Spleen (tissue), 11 donors: ENCODE measurements around the gene NEDD1. TPM values are rescaled to one million over a fixed set of nuclear protein-coding genes. Genes with fewer than 3 reads are reported as not detected.

ENCODE experiments used
- DNase-seq: peaks from one replicate; pipeline ENCODE4 v3.0.0-alpha.2; 2020
- H3K27ac ChIP-seq, 8 donors: fragments of 200-600 bp; sonication (generic) in 7 of 8; 1 replicate in 4 of 8; 2 replicates in 4 of 8; pipeline versions ENCODE4 v1.5.0 to v1.8.0; 2016 to 2021; ENCODE audit warnings: inconsistent platforms in 4 of 8, mild to moderate bottlenecking in 4 of 8, moderate library complexity in 1 of 8
- H3K27me3 ChIP-seq, 7 donors: fragments of 200-600 bp; sonication (generic) in 6 of 7; replicated peaks in 1 of 7; 1 replicate in 4 of 7; 2 replicates in 3 of 7; pipeline versions ENCODE4 v1.5.0 to v1.8.0; 2016 to 2021; ENCODE audit warnings: inconsistent platforms in 3 of 7, mild to moderate bottlenecking in 1 of 7
- H3K36me3 ChIP-seq, 6 donors: fragments of 200-600 bp; sonication (generic) in 5 of 6; 1 replicate in 4 of 6; 2 replicates in 2 of 6; pipeline versions ENCODE4 v1.5.0 to v1.8.0; 2016 to 2021; ENCODE audit warnings: inconsistent platforms in 2 of 6
- H3K4me1 ChIP-seq, 6 donors: fragments of 200-600 bp; sonication (generic) in 5 of 6; 1 replicate in 3 of 6; 2 replicates in 3 of 6; pipeline versions ENCODE4 v1.5.0 to v1.8.0; 2016 to 2021; ENCODE audit warnings: inconsistent platforms in 3 of 6
- H3K4me3 ChIP-seq, 8 donors: fragments of 200-600 bp; sonication (generic) in 7 of 8; 1 replicate in 4 of 8; 2 replicates in 4 of 8; pipeline versions ENCODE4 v1.5.0 to v1.8.0; 2016 to 2021; ENCODE audit warnings: inconsistent platforms in 4 of 8, mild to moderate bottlenecking in 4 of 8, moderate library complexity in 2 of 8
- H3K9me3 ChIP-seq, 8 donors: fragments of 200-600 bp; sonication (generic) in 7 of 8; 1 replicate in 4 of 8; 2 replicates in 4 of 8; pipeline versions ENCODE4 v1.5.0 to v1.8.0; 2016 to 2021; ENCODE audit warnings: inconsistent platforms in 4 of 8
- POLR2A ChIP-seq, 3 donors: fragments of 450-650 bp; IDR thresholded peaks; one replicate each; pipeline ENCODE4 v1.5.1; 2017; ENCODE audit warnings: antibody characterized with exemption in 3 of 3, mild to moderate bottlenecking in 1 of 3
- POLR2AphosphoS5 ChIP-seq, 3 donors: sonication (generic); formaldehyde crosslinking; IDR thresholded peaks; one replicate each; pipeline ENCODE4 v1.5.1; 2017; ENCODE audit warnings: antibody characterized with exemption in 3 of 3
- WGBS, 5 donors: extraction: QIAGEN DNeasy Blood & Tissue Kit in 3 of 5; methylation state at CpG; one replicate each; pipeline versions ENCODE4 v1.1.5 to v1.1.7; 2013 to 2018; 5-methylcytosine and 5-hydroxymethylcytosine counted together
- intact Hi-C: fragments of 100-400 bp; cut with DNase I; formaldehyde crosslinking; loops from one replicate; pipeline ENCODE4 v1.15.0; 2023; ENCODE audit warnings: low total_unique reads
- polyA plus RNA-seq, 3 donors: library from polyadenylated mRNA; stranded (reverse); fragments of 200-250 nt; gene quantifications; one replicate each; pipeline ENCODE4 v1.2.1, GENCODE V29; 2013
- total RNA-seq, 7 donors: library from RNA; depleted of rRNA in 3 of 7; stranded (reverse); fragments of >200 nt in 3 of 7; fragmentation: NEBNext Ultra II Directional in 4 of 7; extraction: Animal tissue kit (Norgen Biotek cat#: 25700) in 4 of 7; gene quantifications; one replicate each; pipeline versions ENCODE4 v1.1.0 to v1.2.1, GENCODE V29; 2016 to 2021
- TF ChIP-seq, protein P1 (sequence below), 11 experiments: fragments of 200-600 bp in 7 of 11; fragments of 450-650 bp in 4 of 11; sonication (generic) in 4 of 11; IDR thresholded peaks in 8 of 11; conservative IDR thresholded peaks in 3 of 11; 1 replicate in 7 of 11; 2 replicates in 4 of 11; pipeline versions ENCODE4 v1.4.0 to v1.8.0; 2016 to 2021; ENCODE audit warnings: antibody characterized with exemption in 11 of 11, inconsistent platforms in 4 of 11, mild to moderate bottlenecking in 1 of 11
- donor health status: healthy with polysubstance abuse.
- donor health status: DM: no; HTN: no; CAD: no; lungs with moderate emphysema.
- donor health status: DM: no; HTN: no; CAD: no.
- donor health status: Bipolar disorder and iron deficiency.
- donor health status: healthy.
- donor health status: DM: no; HTN: no; CAD: no.
- donor health status: DM: yes; HTN: yes; CAD: no.

Gene NEDD1
- total and polyA plus RNA-seq, 10 donors, result 6.0 to 35.2 (median 21.0) TPM

DNA sequence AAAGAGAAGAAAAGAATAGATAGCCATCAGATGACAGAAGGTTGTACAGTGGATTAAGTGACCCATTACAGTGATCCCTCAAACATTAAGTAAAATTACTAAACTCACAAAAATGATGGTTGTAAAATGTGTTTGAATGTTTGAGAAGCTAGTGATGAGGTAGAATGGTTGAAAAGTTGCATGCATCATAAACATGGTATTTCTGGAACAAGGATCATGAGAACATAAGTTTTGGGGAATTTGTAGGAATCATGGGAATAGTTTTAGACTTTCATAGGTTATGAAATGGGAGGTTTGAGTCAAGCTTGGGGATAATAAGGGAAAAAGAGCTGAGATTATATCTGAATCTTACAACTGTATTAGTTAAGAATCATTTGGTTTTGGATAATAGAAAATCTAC lies 34.1 kb upstream of the NEDD1 start:
- no peak for TF ChIP-seq POLR2A (IDR thresholded peaks at IDR 0.05)
- TF ChIP-seq, protein P1, sequence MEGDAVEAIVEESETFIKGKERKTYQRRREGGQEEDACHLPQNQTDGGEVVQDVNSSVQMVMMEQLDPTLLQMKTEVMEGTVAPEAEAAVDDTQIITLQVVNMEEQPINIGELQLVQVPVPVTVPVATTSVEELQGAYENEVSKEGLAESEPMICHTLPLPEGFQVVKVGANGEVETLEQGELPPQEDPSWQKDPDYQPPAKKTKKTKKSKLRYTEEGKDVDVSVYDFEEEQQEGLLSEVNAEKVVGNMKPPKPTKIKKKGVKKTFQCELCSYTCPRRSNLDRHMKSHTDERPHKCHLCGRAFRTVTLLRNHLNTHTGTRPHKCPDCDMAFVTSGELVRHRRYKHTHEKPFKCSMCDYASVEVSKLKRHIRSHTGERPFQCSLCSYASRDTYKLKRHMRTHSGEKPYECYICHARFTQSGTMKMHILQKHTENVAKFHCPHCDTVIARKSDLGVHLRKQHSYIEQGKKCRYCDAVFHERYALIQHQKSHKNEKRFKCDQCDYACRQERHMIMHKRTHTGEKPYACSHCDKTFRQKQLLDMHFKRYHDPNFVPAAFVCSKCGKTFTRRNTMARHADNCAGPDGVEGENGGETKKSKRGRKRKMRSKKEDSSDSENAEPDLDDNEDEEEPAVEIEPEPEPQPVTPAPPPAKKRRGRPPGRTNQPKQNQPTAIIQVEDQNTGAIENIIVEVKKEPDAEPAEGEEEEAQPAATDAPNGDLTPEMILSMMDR (IDR thresholded peaks at IDR 0.05 in 8 of 11, conservative IDR thresholded peaks at IDR 0.05 in 3 of 11), result no peak
- no peak for TF ChIP-seq POLR2AphosphoS5 (IDR thresholded peaks at IDR 0.05)
- Histone ChIP-seq H3K9me3 (peaks cover 0 to 9% (median 0%) of the 10 kb centered on the region in 8 donors), H3K36me3 (no peaks in the 10 kb centered on the region), H3K4me1 (no peaks in the 10 kb centered on the region), H3K4me3 (no peak overlapping the region), H3K27ac (no peak overlapping the region), H3K27me3 (no peaks in the 10 kb centered on the region)
- no peak for DNase-seq
- intact Hi-C loops, result no loop called here

DNA sequence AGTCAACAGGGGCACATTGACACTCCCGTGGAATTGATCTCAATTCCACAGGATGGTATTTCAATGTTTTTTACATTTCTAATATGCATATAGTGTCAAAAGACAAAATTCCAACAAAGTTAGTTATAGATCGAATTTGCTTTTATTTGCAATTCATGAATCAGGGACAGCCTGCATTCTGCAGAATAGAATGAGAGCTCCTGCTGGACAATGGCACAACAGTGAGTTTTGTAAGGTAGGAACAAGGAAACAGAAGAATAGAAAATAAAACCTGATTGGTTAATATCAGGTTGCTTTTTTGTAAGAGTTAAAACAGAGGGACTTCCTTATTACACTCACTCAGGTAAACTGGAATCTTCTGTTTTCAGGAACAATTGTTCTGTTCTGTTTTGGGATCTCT lies 32.8 kb upstream of the NEDD1 start:
- 87 to 98% (median 92%) methylated on average over 2 of the region's 2 CpGs for WGBS, 5 donors
- intact Hi-C loops, result no loop called here
- Histone ChIP-seq H3K4me3 (no peak overlapping the region), H3K36me3 (no peaks in the 10 kb centered on the region), H3K27me3 (no peaks in the 10 kb centered on the region), H3K27ac (no peak overlapping the region), H3K9me3 (peaks cover 0 to 9% (median 0%) of the 10 kb centered on the region in 8 donors), H3K4me1 (no peaks in the 10 kb centered on the region)
- no peak for DNase-seq
- no peak for TF ChIP-seq POLR2A (IDR thresholded peaks at IDR 0.05)
- no peak for TF ChIP-seq POLR2AphosphoS5 (IDR thresholded peaks at IDR 0.05)
- TF ChIP-seq, protein P1 (IDR thresholded peaks at IDR 0.05 in 8 of 11, conservative IDR thresholded peaks at IDR 0.05 in 3 of 11), result no peak

DNA sequence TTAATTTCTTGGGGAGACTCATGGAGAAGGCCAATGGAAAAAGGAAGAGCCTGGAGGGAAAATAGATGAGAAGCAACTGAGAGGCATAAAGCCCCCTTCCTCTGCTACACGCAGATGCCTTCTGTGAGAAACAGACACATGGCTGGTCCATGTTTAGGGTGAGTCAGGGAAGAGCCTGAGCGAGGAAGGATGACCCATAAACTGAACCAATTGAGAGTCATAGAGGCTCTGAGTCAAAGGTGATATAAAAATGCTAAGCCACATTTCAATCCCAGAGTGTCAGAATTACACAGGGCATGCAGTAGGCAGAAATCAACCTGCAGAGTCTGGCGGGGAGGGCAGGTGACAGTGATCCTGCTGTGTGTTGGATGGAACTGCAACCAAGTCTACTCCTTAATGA lies 30.1 kb upstream of the NEDD1 start:
- Histone ChIP-seq H3K4me3 (no peak overlapping the region), H3K9me3 (peaks cover 0 to 9% (median 0%) of the 10 kb centered on the region in 8 donors), H3K27ac (no peak overlapping the region), H3K4me1 (no peaks in the 10 kb centered on the region), H3K36me3 (no peaks in the 10 kb centered on the region), H3K27me3 (no peaks in the 10 kb centered on the region)
- no peak for TF ChIP-seq POLR2A (IDR thresholded peaks at IDR 0.05)
- TF ChIP-seq POLR2AphosphoS5 (IDR thresholded peaks at IDR 0.05), result no peak
- TF ChIP-seq, protein P1 (IDR thresholded peaks at IDR 0.05 in 8 of 11, conservative IDR thresholded peaks at IDR 0.05 in 3 of 11), result no peak
- intact Hi-C loops, result no loop called here
- WGBS, 5 donors, result 79 to 95% (median 85%) methylated on average over 3 of the region's 3 CpGs
- DNase-seq, result no peak

DNA sequence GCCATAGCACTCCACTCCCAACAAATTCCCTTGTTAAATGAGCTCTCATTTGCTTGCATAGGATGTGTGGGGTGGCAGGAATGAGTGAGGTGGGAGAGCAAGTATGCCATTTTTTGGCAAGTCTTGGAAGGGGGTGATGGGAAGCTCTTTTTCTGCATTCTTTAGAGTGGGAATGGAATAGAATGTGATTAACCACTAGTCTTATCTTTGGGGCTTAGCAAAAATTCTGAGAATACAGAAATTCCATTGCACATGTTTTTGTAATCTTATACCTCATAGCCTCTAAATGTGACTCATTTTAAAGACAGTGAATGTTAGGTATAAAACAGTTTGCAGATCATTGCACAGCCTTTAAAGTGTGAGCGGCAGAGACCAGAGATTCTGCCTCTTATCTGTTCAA lies 28.4 kb upstream of the NEDD1 start:
- WGBS, 5 donors, result 79 to 92% (median 86%) methylated on average over 1 of the region's 1 CpG
- intact Hi-C loops, result no loop called here
- no peak for DNase-seq
- Histone ChIP-seq H3K27me3 (no peaks in the 10 kb centered on the region), H3K9me3 (no peaks in the 10 kb centered on the region), H3K27ac (no peak overlapping the region), H3K4me1 (no peaks in the 10 kb centered on the region), H3K4me3 (no peak overlapping the region), H3K36me3 (no peaks in the 10 kb centered on the region)
- TF ChIP-seq POLR2AphosphoS5 (IDR thresholded peaks at IDR 0.05), result no peak
- TF ChIP-seq, protein P1 (IDR thresholded peaks at IDR 0.05 in 8 of 11, conservative IDR thresholded peaks at IDR 0.05 in 3 of 11), result no peak
- TF ChIP-seq POLR2A (IDR thresholded peaks at IDR 0.05), result no peak
